ENCODE measurements around the gene LILRB5.
A peak's percentile ranks its signal among the peaks of the same experiment; 100 is the strongest.
"Not testable (repeated sequence)": the region's sequence is repeated elsewhere in the genome, so short reads cannot be mapped to it uniquely, and the experiment has no call there.

Gene LILRB5

GRCh38 chr19:54274516-54274915, 17.4 kb upstream of the LILRB5 start:
- DNase-seq, result not testable (repeated sequence)

GRCh38 chr19:54273821-54274220, 16.7 kb upstream of the LILRB5 start:
- DNase-seq, result no peak

- not testable (repeated sequence) for DNase-seq
Measured at GRCh38 chr19:54272181-54272580, 15.1 kb upstream of the LILRB5 start.

- DNase-seq, result not testable (repeated sequence)
Measured at GRCh38 chr19:54271587-54271986, 14.5 kb upstream of the LILRB5 start.

- no peak for DNase-seq
Measured at GRCh38 chr19:54271106-54271505, 14.0 kb upstream of the LILRB5 start.

GRCh38 chr19:54268936-54269335, 11.9 kb upstream of the LILRB5 start:
- DNase-seq, result no peak

GRCh38 chr19:54266133-54266532, 9.1 kb upstream of the LILRB5 start:
- peak; percentile 70 for DNase-seq

GRCh38 chr19:54262470-54262869, 5.4 kb upstream of the LILRB5 start:
- no peak for DNase-seq

- no peak for DNase-seq
Measured at GRCh38 chr19:54262066-54262465, 5.0 kb upstream of the LILRB5 start.

GRCh38 chr19:54256250-54257115, 590 bp downstream of the LILRB5 start:
- DNase-seq, result no peak

GRCh38 chr19:54255105-54255775, 1.8 kb downstream of the LILRB5 start:
- DNase-seq, result no peak

GRCh38 chr19:54254195-54254906, 2.7 kb downstream of the LILRB5 start:
- no peak for DNase-seq

GRCh38 chr19:54253331-54254194, 3.5 kb downstream of the LILRB5 start:
- no peak for DNase-seq

GRCh38 chr19:54252845-54253244, 4.2 kb downstream of the LILRB5 start:
- DNase-seq, result no peak

GRCh38 chr19:54252243-54252642, 4.8 kb downstream of the LILRB5 start:
- DNase-seq, result no peak

GRCh38 chr19:54248016-54248601, 9.0 kb downstream of the LILRB5 start:
- peak; percentile 72 for DNase-seq

- no peak for DNase-seq
Measured at GRCh38 chr19:54247106-54247930, 9.8 kb downstream of the LILRB5 start.

- DNase-seq, result no peak
Measured at GRCh38 chr19:54245936-54246335, 11.1 kb downstream of the LILRB5 start.

GRCh38 chr19:54243809-54244208, 13.3 kb downstream of the LILRB5 start:
- DNase-seq, result not testable (repeated sequence)

GRCh38 chr19:54242646-54243045, 14.4 kb downstream of the LILRB5 start, which contains the start of gene LILRA6:
TSS of gene LILRA6 (minus strand) at chr19:54242790.
- DNase-seq, result not testable (repeated sequence)

- DNase-seq, result not testable (repeated sequence)
Measured at GRCh38 chr19:54242234-54242633, 14.8 kb downstream of the LILRB5 start.
